BJ (cell line): ENCODE results near the gene NDUFA6. TPM values are rescaled to one million over a fixed set of nuclear protein-coding genes. Genes with fewer than 3 reads are reported as not detected.
"Not testable (repeated sequence)": the region's sequence is repeated elsewhere in the genome, so short reads cannot be mapped to it uniquely, and the experiment has no call there.

Experiments used
- CTCF ChIA-PET: fragments of 350-600 bp; formaldehyde crosslinking; extraction: SDS; loops from one replicate; lab custom pipeline; 2021; ENCODE audit warnings: antibody characterized with exemption, inconsistent platforms; lab: Yijun Ruan, JAX
- POLR2A ChIA-PET: fragments of 300-600 bp; sonication (Branson Sonifier 250); formaldehyde crosslinking; extraction: SDS; loops from one replicate; lab custom pipeline; 2021; ENCODE audit warnings: antibody characterized with exemption; lab: Charles Lee
- DNase-seq: peaks from one replicate; pipeline ENCODE4 v3.0.0-alpha.2; 2011; ENCODE audit warnings: low read depth
- H3K27me3 ChIP-seq: 2 replicates; pipeline ENCODE4 v1.6.0; 2011; ENCODE audit warnings: low read length; ENCODE audit not compliant: control insufficient read depth, insufficient read depth
- H3K36me3 ChIP-seq: 2 replicates; pipeline ENCODE4 v1.5.1; 2011; ENCODE audit warnings: low read length; ENCODE audit not compliant: control insufficient read depth, insufficient read depth
- H3K4me3 ChIP-seq: 2 replicates; pipeline ENCODE4 v1.5.1; 2011; ENCODE audit warnings: low read depth, mild to moderate bottlenecking, control low read depth, low read length
- polyA plus RNA-seq: library from polyadenylated mRNA; depleted of rRNA; stranded (reverse); fragments of >200 nt; gene quantifications from 2 replicates; pipeline ENCODE4 v1.2.3, GENCODE V29; 2011
- TF ChIP-seq, protein P1 (sequence below): IDR thresholded peaks from 2 replicates; pipeline ENCODE4 v1.5.1; 2011; ENCODE audit warnings: low read depth, mild to moderate bottlenecking, control low read depth, inconsistent platforms, low read length, moderate library complexity; ENCODE audit not compliant: insufficient read depth

Gene NDUFA6
- polyA plus RNA-seq, 1 experiment: 76.0 TPM

DNA sequence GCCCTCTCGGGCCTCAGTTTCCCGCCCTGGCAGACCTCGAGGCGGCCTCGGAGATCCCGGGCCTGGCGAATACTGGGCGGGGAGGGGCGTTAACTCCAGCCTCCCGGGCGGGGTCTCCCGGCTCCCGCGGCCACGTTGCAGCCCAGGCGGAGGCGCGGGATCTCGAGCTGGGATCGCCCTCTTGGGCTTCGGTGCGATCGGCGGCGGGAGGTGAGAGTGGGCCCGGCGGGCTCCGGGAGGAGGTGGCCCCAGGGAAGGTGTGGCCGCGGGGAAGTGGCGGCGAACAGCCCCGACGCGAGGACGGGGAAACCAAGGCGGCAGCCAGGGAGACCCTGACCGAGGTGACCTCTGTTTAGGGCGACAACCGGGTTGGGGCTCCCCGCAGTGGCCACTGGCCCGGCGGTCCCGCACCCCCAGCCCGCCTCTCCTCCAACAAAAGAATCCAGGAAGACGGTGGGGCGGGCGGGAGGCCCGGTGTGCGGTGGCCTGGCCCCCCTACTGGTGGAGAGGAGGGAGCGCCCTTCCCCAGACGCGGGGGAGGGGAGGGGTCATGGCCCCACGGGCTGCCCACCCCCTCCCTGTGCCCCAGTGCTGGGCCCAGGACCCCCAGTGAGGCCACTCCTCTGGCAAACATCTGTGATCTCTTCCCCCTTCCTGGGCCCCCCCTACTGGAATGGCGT, 16.3 kb downstream of the NDUFA6 start, which contains the start of gene PHETA2:
Gene PHETA2, plus strand, starts transcription at position 117 of the 680 bp plus-strand sequence. CDS start 3,046 bp downstream, outside the sequence.
- H3K36me3 ChIP-seq: peaks cover 12% of the 10 kb centered on the region
- no peaks in the 10 kb centered on the region for H3K27me3 ChIP-seq
- CTCF ChIA-PET: interaction anchor here (0.6 to 1.8 kb wide), 3 partner anchors 13 to 243 kb away, joined by 3 to 4 read pairs (median 4); no protein-coding TSS in a partner anchor
- DNase-seq: no peak
- TF ChIP-seq, protein P1, sequence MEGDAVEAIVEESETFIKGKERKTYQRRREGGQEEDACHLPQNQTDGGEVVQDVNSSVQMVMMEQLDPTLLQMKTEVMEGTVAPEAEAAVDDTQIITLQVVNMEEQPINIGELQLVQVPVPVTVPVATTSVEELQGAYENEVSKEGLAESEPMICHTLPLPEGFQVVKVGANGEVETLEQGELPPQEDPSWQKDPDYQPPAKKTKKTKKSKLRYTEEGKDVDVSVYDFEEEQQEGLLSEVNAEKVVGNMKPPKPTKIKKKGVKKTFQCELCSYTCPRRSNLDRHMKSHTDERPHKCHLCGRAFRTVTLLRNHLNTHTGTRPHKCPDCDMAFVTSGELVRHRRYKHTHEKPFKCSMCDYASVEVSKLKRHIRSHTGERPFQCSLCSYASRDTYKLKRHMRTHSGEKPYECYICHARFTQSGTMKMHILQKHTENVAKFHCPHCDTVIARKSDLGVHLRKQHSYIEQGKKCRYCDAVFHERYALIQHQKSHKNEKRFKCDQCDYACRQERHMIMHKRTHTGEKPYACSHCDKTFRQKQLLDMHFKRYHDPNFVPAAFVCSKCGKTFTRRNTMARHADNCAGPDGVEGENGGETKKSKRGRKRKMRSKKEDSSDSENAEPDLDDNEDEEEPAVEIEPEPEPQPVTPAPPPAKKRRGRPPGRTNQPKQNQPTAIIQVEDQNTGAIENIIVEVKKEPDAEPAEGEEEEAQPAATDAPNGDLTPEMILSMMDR: peak; percentile 62
- H3K4me3 ChIP-seq: peak within 1 kb of the TSS; percentile 82
- POLR2A ChIA-PET: no interaction called here

DNA sequence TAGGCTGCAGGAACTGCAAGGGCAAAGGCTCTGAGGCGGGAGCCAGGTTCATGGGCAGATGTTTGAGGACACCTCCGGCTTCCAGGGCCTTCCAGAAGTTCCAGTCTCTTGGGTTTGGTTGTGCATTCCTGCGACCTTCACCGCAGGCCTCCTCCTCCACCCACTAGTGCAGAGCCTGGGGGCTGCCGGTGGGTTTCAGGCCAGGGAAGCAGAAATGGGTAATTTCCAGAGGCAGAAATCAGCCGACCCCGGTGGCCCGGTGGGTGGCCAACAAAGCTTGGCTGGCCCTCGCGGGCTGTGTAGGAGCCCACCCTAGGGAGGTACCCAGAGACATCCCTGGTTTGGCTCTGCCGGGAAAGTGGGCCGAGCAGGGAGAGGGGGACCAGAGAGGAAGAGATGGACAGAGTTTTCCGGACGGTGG, 16.9 kb downstream of the NDUFA6 start:
- POLR2A ChIA-PET: no interaction called here
- TF ChIP-seq, protein P1: no peak
- Histone ChIP-seq H3K4me3 (peak overlapping the region; percentile 82), H3K27me3 (no peaks in the 10 kb centered on the region), H3K36me3 (peaks cover 12% of the 10 kb centered on the region)
- DNase-seq: no peak
- CTCF ChIA-PET: interaction anchor here (0.6 to 1.7 kb wide), 2 partner anchors 12 to 242 kb away, joined by 3 to 4 read pairs; no protein-coding TSS in a partner anchor

DNA sequence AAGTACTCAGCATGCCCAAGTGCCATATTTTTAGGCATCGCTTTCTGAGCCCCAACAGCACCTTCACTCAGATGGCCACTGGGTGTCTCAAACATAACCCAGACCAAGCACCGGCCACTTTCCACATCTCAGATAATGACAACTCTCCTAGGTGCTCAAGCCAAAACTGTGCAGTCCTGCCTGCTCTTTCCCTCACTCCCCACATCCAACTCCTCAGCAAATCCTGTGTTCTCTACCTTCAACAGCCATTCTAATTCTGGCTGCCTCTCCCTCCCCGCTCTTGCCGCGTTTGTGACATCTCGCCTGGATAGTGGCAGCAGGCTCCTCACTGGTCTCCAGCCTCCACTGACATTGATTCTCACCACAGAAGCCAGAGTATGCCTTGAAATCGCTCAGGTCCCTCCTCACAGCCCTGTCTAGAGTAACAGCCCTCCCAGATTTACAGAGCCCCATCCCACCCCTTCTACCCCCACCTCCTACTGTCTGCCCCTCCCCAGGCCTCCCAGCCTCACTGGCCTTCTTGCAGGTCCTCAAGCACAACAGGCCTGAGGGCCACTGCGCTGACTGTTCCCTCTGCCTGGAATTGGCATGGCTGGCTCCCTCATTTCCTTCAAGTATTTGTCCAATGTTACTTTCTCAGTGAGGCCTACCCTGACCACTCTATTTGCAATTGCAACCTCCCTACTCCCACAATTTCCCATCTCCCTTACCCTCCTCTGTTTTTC, 17.8 kb downstream of the NDUFA6 start:
- H3K36me3 ChIP-seq: peaks cover 9% of the 10 kb centered on the region
- no peak overlapping the region for H3K4me3 ChIP-seq
- POLR2A ChIA-PET: no interaction called here
- no peaks in the 10 kb centered on the region for H3K27me3 ChIP-seq
- CTCF ChIA-PET: no interaction called here
- DNase-seq: no peak
- TF ChIP-seq, protein P1: no peak

- H3K27me3 ChIP-seq, POLR2A ChIA-PET, H3K4me3 ChIP-seq, DNase-seq, H3K36me3 ChIP-seq: not testable (repeated sequence)
- CTCF ChIA-PET: interaction anchor here (0.6 kb wide), 1 partner anchor 115 kb away, joined by 3 read pairs; no protein-coding TSS in a partner anchor
Observed at GRCh38 chr22:42071508-42071907, 19.1 kb downstream of the NDUFA6 start.

DNA sequence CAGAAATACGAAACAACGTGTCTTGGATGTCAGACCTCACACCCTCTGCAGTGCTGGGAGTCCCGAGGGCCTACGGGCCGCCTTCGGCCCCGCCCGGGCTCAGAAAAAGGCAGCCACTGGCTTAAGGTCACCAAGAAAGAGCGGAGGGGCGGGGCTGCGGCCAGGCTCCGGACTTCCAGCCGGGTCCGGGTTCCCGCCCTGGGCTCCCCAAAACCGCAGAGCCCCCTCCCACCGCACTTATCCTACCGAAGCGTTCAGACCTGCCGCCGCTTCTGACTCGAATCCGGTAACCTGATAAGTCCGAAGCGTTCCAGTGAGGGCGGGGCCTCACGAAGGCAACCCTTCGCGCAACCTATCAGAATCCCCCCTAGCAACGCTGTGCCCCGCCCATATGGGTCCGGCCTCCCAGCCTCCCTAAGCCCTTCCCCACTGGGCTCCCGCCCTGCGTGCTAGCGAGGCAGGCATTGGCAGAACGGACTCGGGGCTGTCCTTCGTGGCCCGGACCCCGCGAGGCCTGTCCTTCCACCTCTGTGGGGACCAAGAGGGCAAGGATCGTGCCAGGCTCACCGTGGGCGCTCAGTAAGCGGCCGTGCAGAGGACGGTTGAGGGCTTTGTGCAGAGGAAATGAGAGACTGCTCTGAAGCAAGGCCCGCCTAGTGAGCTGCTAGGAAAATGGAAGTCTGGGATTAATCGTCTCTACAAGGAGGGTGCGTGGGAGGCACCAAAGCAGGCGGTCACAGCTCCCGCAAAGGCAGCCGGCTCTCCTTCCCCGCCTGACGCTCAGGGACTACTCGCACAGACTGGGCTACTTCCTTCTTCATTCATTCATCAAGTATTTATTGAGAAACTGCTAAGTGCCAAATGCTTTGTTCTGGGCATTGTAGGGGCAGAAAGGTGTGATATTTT, 19.8 kb downstream of the NDUFA6 start, which contains the start of gene NAGA:
Gene NAGA, minus strand, starts transcription at position 296 of the 906 bp plus-strand sequence. CDS start 515 bp downstream, outside the sequence.
- Histone ChIP-seq H3K27me3 (no peaks in the 10 kb centered on the region), H3K4me3 (peak within 1 kb of the TSS; percentile 51), H3K36me3 (peaks cover 6% of the 10 kb centered on the region)
- peak; percentile 79 for DNase-seq
- ChIA-PET CTCF (interaction anchor here (0.7 to 1.3 kb wide), 4 partner anchors 9 to 104 kb away, joined by 3 to 4 read pairs (median 3); partner anchors contain the start of gene SMDT1), POLR2A (no interaction called here)
- TF ChIP-seq, protein P1: no peak
